ENCODE data around the gene CDC37L1. TPM values are rescaled to one million over a fixed set of nuclear protein-coding genes. Genes with fewer than 3 reads are reported as not detected.

The CDC37L1 gene
- total RNA-seq, 1 donor from 2014 or later: 23.8 TPM

DNA sequence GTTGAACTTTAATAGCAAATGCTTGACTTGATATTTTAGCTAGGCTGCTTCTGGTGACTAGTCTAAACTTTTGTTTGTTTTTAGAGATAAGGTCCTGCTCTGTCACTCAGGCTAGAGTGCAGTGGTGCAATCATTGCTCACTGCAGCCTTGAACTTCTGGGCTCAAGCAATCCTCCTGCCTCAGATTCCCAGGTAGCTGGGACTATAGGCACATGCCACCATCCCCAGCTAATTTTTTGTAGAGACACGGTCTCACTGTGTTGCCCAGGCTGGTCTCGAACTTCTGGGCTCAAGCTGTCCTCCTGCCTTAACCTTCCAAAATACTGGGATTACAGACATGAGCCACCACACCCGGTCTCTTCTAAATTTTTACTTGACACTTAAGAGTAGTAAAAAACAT is 20.7 kb downstream of the CDC37L1 start:
- Histone ChIP-seq H3K27me3 (no peaks in the 10 kb centered on the region), H3K4me1 (no peaks in the 10 kb centered on the region), H3K4me3 (no peak overlapping the region), H3K9me3 (no peaks in the 10 kb centered on the region), H3K27ac (no peak overlapping the region), H3K36me3 (peaks cover 0 to 41% of the 10 kb centered on the region in 2 donors)
- DNase-seq (ENCODE audit: extremely low spot score in 2 of 2): no peak
- TF ChIP-seq CTCF (IDR thresholded peaks at IDR 0.05): no peak
- TF ChIP-seq POLR2AphosphoS5 (IDR thresholded peaks at IDR 0.05; ENCODE audit: insufficient read depth in 1 of 2, low read depth in 1 of 2): no peak
- TF ChIP-seq POLR2A (IDR thresholded peaks at IDR 0.05): no peak
- intact Hi-C loops (cut with DNase I): no loop called here

GRCh38 chr9:4700932-4701331 is 21.6 kb downstream of the CDC37L1 start:
- TF ChIP-seq POLR2AphosphoS5 (IDR thresholded peaks at IDR 0.05; ENCODE audit: insufficient read depth in 1 of 2, low read depth in 1 of 2): no peak
- TF ChIP-seq POLR2A (IDR thresholded peaks at IDR 0.05): no peak
- TF ChIP-seq CTCF (IDR thresholded peaks at IDR 0.05): no peak
- Histone ChIP-seq H3K27ac (no peak overlapping the region), H3K4me1 (no peaks in the 10 kb centered on the region), H3K4me3 (no peak overlapping the region), H3K27me3 (no peaks in the 10 kb centered on the region), H3K36me3 (peaks cover 0 to 41% of the 10 kb centered on the region in 2 donors), H3K9me3 (no peaks in the 10 kb centered on the region)
- no peak for DNase-seq (ENCODE audit: extremely low spot score in 2 of 2)
- intact Hi-C loops (cut with DNase I): no loop called here

- H3K27ac ChIP-seq: no peak overlapping the region
- no peaks in the 10 kb centered on the region for H3K9me3 ChIP-seq
- peaks cover 0 to 41% of the 10 kb centered on the region in 2 donors for H3K36me3 ChIP-seq
- H3K27me3 ChIP-seq: no peaks in the 10 kb centered on the region
- no peak for DNase-seq (ENCODE audit: extremely low spot score in 2 of 2)
- no peaks in the 10 kb centered on the region for H3K4me1 ChIP-seq
- intact Hi-C loops (cut with DNase I): no loop called here
- no peak overlapping the region for H3K4me3 ChIP-seq
- TF ChIP-seq POLR2AphosphoS5 (IDR thresholded peaks at IDR 0.05; ENCODE audit: insufficient read depth in 1 of 2, low read depth in 1 of 2): no peak
- TF ChIP-seq POLR2A (IDR thresholded peaks at IDR 0.05): no peak
- TF ChIP-seq CTCF (IDR thresholded peaks at IDR 0.05): no peak
These were observed 22.2 kb downstream of the CDC37L1 start for GRCh38 chr9:4701526-4701925.

GRCh38 chr9:4704129-4704528 is 24.8 kb downstream of the CDC37L1 start:
- DNase-seq (ENCODE audit: extremely low spot score in 2 of 2): no peak

More at GRCh38 chr9:4704129-4704528, 24.8 kb downstream of the CDC37L1 start:
- no peak overlapping the region for H3K4me3 ChIP-seq
- intact Hi-C loops (cut with DNase I): no loop called here
- no peaks in the 10 kb centered on the region for H3K9me3 ChIP-seq
- H3K4me1 ChIP-seq: no peaks in the 10 kb centered on the region
- TF ChIP-seq POLR2A (IDR thresholded peaks at IDR 0.05): no peak
- TF ChIP-seq CTCF (IDR thresholded peaks at IDR 0.05): no peak
- no peak for TF ChIP-seq POLR2AphosphoS5 (IDR thresholded peaks at IDR 0.05; ENCODE audit: insufficient read depth in 1 of 2, low read depth in 1 of 2)
- no peaks in the 10 kb centered on the region for H3K27me3 ChIP-seq
- H3K36me3 ChIP-seq: peaks cover 0 to 21% of the 10 kb centered on the region in 2 donors
- H3K27ac ChIP-seq: no peak overlapping the region

Measured in vagina (tissue), 2 donors.